Putamen (tissue), 1 donor: Measurements from ENCODE around the gene FATE1.
"Not testable (repeated sequence)": the region's sequence is repeated elsewhere in the genome, so short reads cannot be mapped to it uniquely, and the experiment has no call there.

Experiments used
- DNase-seq: peaks from one replicate; pipeline ENCODE4 v3.0.0-alpha.2; 2016; ENCODE audit warnings: low spot score

Gene FATE1

GRCh38 chrX:151715752-151716151 is at the start of gene FATE1:
Gene FATE1 (plus strand): TSS chrX:151716035. CDS start chrX:151716120, 85 bp downstream.
- no peak for DNase-seq

GRCh38 chrX:151675121-151675746 is 40.6 kb upstream of the FATE1 start:
- no peak for DNase-seq

- DNase-seq: no peak
These were observed 39.6 kb upstream of the FATE1 start for GRCh38 chrX:151676196-151676595.

- DNase-seq: no peak
These were observed 35.9 kb upstream of the FATE1 start for GRCh38 chrX:151679798-151680402.

GRCh38 chrX:151680805-151681204 is 35.0 kb upstream of the FATE1 start:
- DNase-seq: no peak

GRCh38 chrX:151687635-151688034 is 28.2 kb upstream of the FATE1 start:
- DNase-seq: no peak

- no peak for DNase-seq
These were observed 27.1 kb upstream of the FATE1 start for GRCh38 chrX:151688695-151689094.

GRCh38 chrX:151692825-151693224 is 23.0 kb upstream of the FATE1 start:
- no peak for DNase-seq

GRCh38 chrX:151694121-151694520 is 21.7 kb upstream of the FATE1 start:
- no peak for DNase-seq

GRCh38 chrX:151694661-151695582 is 20.9 kb upstream of the FATE1 start, which contains the start of gene PRRG3:
Gene PRRG3 (plus strand): TSS chrX:151695458. CDS start chrX:151698815, 3,357 bp downstream.
- DNase-seq: no peak

GRCh38 chrX:151695583-151696340 is 20.1 kb upstream of the FATE1 start:
- no peak for DNase-seq

GRCh38 chrX:151697082-151697481 is 18.8 kb upstream of the FATE1 start:
- DNase-seq: not testable (repeated sequence)

- DNase-seq: no peak
These were observed 18.3 kb upstream of the FATE1 start for GRCh38 chrX:151697522-151697921.

GRCh38 chrX:151698485-151698884 is 17.4 kb upstream of the FATE1 start:
- DNase-seq: no peak

- no peak for DNase-seq
These were observed 16.1 kb upstream of the FATE1 start for GRCh38 chrX:151699746-151700145.

GRCh38 chrX:151700581-151700980 is 15.3 kb upstream of the FATE1 start:
- no peak for DNase-seq

- no peak for DNase-seq
These were observed 14.8 kb upstream of the FATE1 start for GRCh38 chrX:151701071-151701470.

- no peak for DNase-seq
These were observed 14.3 kb upstream of the FATE1 start for GRCh38 chrX:151701531-151701930.

GRCh38 chrX:151702026-151702714 is 13.7 kb upstream of the FATE1 start:
- no peak for DNase-seq

GRCh38 chrX:151702741-151703340 is 13.0 kb upstream of the FATE1 start:
- no peak for DNase-seq

GRCh38 chrX:151703487-151703886 is 12.3 kb upstream of the FATE1 start:
- no peak for DNase-seq
